ENCODE data around the gene ABCB9.

DNA sequence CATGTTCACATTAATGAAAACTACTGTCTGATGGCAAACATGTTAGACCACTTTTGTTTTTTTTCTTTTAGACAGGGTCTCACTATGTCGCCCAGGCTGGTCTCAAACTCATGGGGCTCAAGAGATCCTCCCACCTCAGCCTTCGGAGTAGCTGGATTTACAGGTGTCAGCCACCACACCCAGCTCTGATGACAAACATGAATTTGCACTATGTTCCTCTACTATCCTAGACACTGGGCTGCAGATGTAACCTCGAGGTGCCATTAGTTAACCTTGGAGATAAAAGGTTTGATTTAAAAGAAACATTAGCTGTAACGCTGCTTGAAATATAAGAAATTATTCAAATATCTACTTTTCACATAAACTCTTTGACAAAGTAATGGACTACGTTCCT is 78.4 kb downstream of the ABCB9 start:
- TF ChIP-seq, protein P1, sequence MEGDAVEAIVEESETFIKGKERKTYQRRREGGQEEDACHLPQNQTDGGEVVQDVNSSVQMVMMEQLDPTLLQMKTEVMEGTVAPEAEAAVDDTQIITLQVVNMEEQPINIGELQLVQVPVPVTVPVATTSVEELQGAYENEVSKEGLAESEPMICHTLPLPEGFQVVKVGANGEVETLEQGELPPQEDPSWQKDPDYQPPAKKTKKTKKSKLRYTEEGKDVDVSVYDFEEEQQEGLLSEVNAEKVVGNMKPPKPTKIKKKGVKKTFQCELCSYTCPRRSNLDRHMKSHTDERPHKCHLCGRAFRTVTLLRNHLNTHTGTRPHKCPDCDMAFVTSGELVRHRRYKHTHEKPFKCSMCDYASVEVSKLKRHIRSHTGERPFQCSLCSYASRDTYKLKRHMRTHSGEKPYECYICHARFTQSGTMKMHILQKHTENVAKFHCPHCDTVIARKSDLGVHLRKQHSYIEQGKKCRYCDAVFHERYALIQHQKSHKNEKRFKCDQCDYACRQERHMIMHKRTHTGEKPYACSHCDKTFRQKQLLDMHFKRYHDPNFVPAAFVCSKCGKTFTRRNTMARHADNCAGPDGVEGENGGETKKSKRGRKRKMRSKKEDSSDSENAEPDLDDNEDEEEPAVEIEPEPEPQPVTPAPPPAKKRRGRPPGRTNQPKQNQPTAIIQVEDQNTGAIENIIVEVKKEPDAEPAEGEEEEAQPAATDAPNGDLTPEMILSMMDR (IDR thresholded peaks at IDR 0.05), result no peak
- no peak for TF ChIP-seq POLR2A (IDR thresholded peaks at IDR 0.05)

All from right lobe of liver (tissue), 4 donors.